DMS53 treated with DMSO at 0.1 percent for 48 hours (cell line): ENCODE measurements around the gene ING4.
A peak's percentile ranks its signal among the peaks of the same experiment; 100 is the strongest.
"Not testable (repeated sequence)": the region's sequence is repeated elsewhere in the genome, so short reads cannot be mapped to it uniquely, and the experiment has no call there.

ENCODE experiments used
- DNase-seq: peaks from one replicate; lab custom pipeline; 2025; ENCODE audit not compliant: unreplicated experiment; lab: John Stamatoyannopoulos, UW

The ING4 gene

GRCh38 chr12:6662906-6663742, at the start of gene ING4:
Gene ING4 (minus strand): TSS chr12:6663119. CDS start chr12:6663101, 18 bp downstream.
- peak; percentile 100 for DNase-seq

- DNase-seq = no peak
Observed at GRCh38 chr12:6708960-6709394, 46.1 kb upstream of the ING4 start.

DNA sequence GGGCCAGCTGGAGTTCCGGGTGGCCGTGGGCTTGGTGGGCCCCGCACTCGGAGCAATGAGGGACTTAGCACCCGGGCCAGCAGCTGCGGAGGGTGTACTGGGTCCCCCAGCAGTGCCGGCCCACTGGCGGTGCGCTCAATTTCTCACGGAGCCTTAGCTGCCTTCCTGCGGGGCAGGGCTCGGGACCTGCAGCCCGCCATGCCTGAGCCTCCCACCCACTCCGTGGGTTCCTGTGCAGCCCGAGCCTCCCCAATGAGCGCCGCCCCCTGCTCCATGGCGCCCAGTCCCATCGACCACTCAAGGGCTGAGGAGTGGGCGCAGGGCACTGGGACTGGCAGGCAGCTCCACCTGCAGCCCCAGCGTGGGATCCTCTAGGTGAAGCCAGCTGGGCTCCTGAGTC, 45.4 kb upstream of the ING4 start:
- not testable (repeated sequence) for DNase-seq

- DNase-seq = peak; percentile 52
Observed at GRCh38 chr12:6703631-6704030, 40.7 kb upstream of the ING4 start.

DNA sequence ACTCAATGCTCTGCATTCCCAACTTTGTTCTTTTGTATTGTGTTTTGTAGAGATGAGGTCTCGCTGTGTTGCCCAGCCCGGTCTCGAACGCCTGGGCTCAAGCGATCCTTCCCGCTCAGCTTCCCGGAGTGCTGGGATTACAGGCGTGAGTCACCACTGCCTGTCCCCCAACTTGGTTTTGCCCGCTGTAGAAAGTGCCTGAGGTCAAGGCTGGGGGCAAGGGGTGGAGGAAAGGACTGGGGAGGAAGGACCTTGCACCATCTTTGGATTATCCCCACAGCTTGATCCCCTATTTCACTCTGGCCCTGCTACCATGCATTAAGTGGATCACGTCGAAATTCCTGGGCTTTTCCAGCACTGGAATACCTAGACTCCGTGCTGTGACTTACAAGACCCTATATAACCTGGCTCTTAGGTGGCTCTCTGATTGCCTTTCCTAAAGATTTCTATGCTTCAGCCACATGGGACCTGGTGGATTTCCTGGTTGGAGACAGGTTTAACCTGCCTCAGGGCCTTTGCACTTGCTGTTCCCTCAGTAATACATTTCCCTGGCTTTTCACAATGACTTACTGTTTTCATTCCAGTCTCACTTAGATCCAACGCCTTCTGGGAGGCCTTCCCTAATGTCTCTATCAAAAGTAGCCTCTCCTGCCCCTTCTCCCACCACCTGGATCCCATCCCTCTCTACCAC, 38.3 kb upstream of the ING4 start:
- no peak for DNase-seq

- DNase-seq = no peak
Observed at GRCh38 chr12:6700646-6701051, 37.7 kb upstream of the ING4 start, which contains the start of gene PIANP. Gene PIANP (minus strand): TSS chr12:6700815. CDS start chr12:6698061, 2,754 bp downstream.

GRCh38 chr12:6699989-6700645, 37.2 kb upstream of the ING4 start:
- DNase-seq = no peak

DNA sequence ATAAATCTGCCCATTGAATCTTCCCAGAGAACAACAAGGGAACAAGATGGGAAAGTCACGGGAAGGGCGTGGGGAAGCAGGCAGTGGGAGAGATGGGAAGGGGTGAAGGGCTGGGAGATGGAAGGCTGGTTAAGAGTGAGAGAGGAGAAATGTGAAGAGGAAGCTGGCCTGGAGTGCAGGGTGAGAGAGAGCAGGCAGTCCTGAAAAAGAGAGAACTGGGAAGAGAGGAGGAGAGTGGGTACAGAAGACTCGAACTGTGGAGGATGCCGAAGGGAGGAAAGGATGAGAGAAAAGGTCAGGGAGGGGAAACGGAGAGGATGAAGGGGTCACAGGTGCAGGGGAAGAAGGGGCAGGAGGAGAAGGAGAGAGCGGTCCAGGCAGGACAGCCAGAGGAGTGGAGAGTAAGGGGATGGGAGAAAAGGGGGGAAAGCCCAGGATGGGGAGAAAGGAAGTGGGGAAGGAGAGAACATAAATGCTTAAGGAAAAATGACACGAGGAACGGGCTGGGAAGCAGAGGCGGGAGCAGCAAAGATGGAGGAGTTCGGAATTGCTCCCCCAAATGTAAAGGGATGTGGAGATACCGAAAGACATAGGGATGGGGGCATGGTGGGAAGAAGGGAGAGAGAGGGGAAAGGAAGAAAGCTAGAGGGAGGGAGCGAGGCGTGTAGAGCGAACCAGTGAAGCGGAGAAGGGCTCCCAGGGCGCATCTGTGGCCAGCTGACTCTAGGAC, 36.5 kb upstream of the ING4 start:
- no peak for DNase-seq

DNA sequence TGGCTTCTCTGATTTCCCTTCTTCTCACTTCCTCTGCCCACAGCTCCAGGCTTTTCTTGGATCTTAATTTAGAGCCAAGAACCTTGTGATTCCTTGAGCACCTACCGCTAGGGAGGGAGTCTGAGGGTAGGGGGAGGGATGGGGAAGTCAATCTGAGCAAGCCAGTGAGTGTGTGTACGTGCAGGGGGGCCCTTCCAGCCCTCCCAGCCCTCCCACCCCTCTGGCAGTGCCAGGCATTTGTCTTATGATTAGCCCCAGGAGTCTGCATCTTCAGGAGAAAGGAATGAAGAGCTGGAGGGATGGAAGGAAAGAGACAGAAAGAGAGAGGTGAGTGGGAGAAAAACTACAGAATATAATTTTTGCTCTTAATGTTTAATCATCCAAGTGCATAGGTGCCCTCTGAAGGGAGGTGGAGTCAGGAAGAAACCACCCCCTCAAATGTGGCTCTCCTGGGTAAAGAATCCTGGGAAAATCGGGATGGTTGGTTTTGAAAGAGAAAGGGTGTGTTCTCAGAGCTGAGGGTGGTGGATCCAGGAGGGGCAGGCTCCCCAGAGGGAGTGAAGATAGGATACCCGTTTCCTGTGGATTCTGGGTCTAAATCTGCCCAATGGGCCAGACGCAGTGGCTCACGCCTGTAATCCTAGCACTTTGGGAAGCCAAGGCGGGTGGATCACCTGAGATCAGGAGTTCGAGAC, 35.6 kb upstream of the ING4 start:
- no peak for DNase-seq

DNA sequence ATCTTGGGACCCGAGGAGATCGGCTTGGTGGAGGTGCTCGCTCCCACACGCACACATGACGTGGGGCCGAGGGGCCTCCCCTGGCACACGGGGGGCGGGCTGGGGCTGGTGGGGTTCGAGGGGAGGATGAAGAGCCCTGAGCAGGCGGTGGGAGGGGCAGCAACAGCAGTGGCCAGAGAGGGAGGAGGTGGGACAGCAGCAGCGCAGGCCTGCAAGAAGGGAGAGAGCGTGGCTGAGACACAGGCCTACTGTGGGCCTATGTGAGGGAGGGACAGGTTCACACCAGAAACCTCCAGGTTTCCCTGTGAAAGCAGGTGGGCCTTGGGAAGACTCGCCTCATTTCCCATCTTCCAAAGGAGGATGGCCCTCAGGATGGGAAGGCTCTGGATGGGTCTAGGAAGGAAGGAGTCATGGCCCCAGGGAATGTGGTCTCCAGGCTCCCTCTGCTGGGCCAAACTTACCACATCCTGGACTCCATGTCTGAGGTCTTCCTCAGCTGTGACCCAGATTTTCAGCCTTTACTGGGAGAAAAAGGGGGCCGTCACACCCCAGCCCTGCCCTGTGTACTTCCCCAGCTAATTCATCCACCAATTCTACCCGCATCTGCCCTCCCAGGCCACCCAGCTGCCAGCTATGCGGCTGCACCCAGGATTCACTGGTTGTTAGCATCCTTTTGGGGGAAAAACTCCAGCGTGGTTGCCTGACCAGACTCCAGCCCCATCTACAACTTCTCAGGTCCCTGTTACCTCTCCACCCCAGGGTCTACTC, 34.8 kb upstream of the ING4 start:
- peak; percentile 54 for DNase-seq

GRCh38 chr12:6696690-6697583, 34.0 kb upstream of the ING4 start:
- no peak for DNase-seq

GRCh38 chr12:6695313-6696045, 32.6 kb upstream of the ING4 start:
- DNase-seq = no peak

GRCh38 chr12:6694701-6695100, 31.8 kb upstream of the ING4 start:
- no peak for DNase-seq

DNA sequence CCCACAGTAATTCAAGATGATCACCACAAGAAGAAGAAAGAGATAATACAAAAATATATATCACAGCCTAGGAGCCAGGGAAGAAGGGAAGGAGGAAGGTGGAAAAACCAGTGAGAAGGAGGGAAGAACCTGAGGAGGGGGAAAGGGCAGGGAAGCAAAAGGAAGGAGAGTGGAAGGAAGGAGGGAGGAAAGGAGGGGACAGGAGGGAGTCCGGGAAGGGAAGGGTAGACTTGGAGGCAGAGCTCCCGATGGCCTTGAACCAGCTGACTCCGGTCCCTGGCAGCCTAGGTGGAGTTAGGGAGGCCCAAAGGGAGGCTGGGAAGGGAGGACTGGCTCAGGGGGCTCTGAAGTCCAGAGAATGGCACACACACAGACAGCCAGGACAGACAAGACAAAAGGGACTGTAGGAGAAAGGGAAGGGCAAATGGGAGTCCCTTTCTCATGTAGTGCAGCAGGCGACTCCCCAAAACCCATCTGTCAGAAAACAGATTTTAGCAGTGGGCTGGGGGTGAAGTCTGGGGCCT, 31.0 kb upstream of the ING4 start:
- no peak for DNase-seq

DNA sequence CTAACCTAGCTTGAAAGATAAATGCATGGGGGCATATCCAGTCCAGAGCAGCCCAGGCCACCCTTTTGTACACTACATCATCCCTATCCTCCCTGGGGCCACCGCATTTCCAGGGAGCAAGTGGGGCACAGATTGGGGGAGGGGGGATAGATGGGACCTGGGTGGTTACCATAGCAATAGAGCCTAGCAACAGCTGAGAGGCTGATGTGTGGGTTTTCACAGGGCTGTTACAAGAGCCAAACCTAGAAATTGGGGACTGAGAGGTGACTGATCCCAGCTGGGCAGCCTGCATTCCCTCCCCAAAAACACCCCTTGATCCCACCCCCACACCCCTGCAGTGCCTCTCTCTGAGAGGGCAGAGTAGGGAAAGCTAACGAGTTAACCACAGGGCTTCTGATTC, 30.0 kb upstream of the ING4 start:
- DNase-seq = no peak

GRCh38 chr12:6691473-6691872, 28.6 kb upstream of the ING4 start:
- DNase-seq = no peak

- peak; percentile 100 for DNase-seq
Observed at GRCh38 chr12:6688999-6689882, 26.3 kb upstream of the ING4 start, which contains the start of gene ZNF384. Gene ZNF384 (minus strand): TSS chr12:6689375. CDS start chr12:6679520, 9,855 bp downstream.
